NK-92 (cell line): ENCODE results near the gene HIBCH.
"Not testable (repeated sequence)": the region's sequence is repeated elsewhere in the genome, so short reads cannot be mapped to it uniquely, and the experiment has no call there.

Source experiments
- DNase-seq: peaks from one replicate; lab custom pipeline; 2025; ENCODE audit not compliant: unreplicated experiment; lab: John Stamatoyannopoulos, UW

HIBCH gene

DNA sequence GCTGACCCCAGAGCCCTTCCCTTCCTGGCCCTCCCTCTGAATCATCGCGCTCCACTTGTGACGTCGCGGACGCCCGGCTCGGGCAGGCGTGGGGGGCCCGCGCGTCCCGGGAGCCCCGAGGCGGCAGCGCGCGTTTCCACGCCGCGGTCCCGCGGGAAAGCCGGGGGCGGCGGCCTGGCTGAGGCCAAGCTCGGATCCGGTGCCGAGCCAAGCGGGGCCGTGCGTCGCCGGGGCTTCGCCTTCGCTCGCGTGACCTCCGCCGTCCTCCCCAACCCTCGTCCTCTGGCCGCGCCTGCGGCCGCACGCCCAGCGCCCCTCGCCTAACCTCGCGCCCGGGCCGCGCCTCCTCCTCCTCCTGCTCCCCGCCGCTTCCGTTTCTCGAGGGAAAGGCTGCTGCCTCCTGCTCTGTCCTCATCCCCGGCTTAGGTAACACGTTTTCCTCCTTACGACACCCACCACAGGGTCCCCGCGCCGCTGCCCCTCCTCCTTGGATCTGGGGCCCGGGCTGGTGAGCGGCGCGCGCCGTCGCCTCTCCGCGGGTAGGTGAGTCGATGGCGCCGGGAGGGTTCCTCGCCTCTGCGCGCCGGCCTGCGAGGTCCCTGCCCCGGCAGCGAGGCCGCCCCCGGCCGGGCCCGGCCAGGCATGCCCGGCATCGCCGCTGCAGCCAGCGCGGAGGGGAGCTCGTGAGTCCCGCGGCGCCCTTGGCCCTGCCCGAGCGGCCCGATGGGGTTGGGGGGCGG is 24.1 kb upstream of the HIBCH start, which contains the start of gene INPP1:
INPP1 (plus strand) TSS at position 54 of the 740 bp plus-strand sequence. CDS start 16,514 bp downstream, outside the sequence.
- no peak for DNase-seq

- no peak for DNase-seq
These were observed 23.5 kb upstream of the HIBCH start for GRCh38 chr2:190343089-190343535.

DNA sequence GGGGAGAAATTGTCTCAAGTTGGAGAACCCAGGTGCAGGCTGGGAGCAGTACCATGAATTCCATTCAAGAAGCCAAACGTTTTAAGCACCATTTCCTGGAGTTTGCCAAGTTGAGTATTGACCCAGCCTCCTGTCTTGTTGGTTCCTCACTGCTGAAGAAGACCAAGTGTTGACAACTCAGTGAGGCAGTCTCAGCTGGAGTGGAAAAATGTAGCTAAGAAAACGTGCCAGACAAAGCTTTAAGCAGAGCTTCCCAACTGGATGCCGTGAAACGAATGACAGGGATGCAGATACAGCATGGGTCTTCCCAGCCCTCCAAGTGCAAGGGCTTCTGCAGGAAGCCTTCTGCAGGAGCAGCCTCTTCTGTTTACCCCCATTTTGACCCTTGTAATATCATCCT is 23.0 kb upstream of the HIBCH start:
- DNase-seq = no peak

DNA sequence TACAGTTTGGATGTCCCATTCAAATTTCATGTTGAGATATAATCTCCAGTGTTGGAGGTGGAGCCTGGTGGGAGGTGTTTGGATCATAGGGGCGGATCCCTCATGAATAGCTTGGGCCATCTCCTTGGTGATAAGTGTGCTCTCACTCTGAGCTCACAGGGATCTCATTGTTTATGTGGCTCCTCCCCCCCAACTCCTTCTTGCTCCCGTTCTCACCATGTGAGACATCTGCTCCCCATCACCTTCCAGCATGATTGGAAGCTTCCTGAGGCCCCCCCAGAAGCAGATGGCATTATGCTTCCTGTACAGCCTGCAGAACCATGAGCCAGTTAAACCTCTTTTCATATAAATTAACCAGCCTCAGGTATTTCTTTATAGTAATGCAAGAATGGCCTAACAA is 20.7 kb upstream of the HIBCH start:
- DNase-seq = no peak

DNA sequence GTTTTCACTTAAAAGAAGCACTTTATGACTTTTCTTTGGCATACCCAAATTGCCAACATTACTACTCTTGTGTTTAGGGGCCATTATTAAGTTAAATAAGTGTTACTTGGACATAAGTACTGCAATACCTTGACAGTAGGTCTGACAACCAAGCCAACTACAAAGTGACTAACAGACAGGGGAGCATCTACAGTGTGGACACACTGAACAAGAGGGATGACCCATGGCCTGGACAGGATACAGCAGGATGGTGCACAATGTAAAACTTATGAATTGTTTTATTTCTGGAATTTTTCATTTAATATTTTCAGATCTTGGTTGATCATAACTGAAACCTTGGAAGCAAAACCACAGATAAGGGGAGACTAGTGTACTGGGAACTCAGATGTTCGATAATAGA is 19.8 kb upstream of the HIBCH start:
- DNase-seq = no peak

- no peak for DNase-seq
These were observed 18.8 kb upstream of the HIBCH start for GRCh38 chr2:190338453-190338852.

GRCh38 chr2:190336420-190336819 is 16.8 kb upstream of the HIBCH start:
- DNase-seq = no peak

DNA sequence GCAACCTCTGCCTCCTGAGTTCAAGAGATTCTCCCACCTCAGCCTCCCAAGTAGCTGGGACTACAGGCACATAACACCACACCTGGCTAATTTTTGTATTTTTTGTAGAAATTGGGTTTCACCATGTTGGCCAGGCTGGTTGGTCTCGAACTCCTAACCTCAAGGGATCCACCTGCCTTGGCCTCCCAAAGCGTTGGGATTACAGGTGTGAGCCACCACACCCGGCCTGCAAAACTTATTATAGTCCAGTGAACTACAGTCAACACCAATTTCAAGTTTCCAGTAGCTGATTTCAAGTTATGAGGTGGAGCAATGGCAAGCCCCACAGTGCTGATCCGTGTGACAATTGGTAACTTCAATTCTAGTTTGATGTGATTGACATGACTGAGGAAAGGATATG is 16.0 kb upstream of the HIBCH start:
- not testable (repeated sequence) for DNase-seq

GRCh38 chr2:190335225-190335559 is 15.6 kb upstream of the HIBCH start:
- no peak for DNase-seq

GRCh38 chr2:190334479-190335224 is 15.0 kb upstream of the HIBCH start:
- no peak for DNase-seq

DNA sequence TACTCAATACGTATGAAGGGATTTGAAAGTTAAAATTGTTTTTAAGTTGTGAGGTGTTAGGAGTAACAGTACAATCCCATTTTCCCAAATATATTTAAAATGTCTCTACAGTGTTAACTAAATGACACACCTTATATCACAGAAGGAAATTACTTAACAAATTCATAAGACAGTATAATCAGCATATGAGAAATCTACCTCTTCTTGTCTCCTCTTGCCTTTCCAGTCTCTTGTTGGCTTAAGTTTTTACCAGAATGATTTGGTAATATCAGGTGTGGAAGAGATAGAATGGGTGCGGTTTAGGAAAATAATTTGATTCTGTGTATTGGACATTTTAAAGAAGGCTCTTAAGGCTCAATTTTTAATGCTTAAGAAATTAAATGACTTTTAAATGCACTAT is 14.3 kb upstream of the HIBCH start:
- DNase-seq = no peak

GRCh38 chr2:190333395-190333794 is 13.8 kb upstream of the HIBCH start:
- DNase-seq = no peak

DNA sequence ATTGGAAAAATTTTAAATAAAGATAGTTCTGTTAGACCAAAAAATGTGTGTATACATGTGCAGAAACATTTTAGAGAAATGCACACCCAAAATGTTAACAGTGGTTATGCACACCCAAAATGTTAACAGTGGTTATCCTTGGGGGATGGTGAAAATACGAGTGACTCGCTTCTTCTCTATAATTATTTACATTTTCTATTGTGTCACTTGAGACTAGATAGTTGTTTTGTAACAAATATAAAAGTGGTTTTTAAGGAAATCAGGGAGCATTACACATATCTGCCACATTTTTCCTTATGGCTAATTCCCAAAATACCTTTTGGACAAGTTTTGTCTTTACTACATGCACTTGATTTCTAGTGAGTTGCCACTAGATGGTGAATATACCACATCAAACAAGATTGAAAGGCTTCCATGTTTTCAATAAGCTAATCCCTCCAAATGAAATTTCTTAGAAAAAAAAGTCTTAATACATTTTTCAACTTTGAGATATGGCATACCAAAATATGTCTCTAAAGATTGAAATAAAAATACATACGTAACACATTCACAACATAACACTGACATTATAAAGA is 9.0 kb upstream of the HIBCH start:
- no peak for DNase-seq

DNA sequence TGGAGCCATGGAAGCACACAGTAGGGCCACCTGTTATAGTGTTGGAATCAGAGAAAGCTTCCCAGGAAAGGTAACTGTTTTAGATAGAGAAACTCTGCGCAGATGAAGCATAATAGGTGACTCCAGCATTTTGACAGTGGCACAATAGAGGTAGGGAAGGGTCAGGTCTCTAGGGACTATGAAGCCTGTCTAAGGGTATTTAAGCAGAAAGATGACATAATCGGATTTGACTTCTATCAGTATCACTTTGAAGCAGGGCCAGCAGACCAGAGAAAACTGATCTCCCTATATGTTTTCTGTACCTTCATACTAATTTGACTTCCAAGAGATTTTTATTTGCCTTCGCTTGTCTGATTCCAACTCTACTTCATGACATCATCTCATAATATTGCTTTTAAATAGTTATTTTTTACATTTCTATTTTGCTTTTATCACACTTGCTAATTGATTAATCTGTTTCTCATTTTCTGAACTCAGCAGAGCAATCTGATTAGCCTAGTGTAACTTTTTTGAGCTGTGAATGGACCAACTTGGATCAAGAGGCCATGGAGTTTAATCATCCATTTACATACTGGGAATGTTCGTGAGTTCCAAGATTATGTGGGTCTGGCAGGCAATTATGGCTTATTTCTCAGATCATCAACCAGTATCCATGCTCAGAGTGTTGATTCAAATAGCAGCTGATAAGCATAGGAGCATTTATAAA is 8.4 kb upstream of the HIBCH start:
- no peak for DNase-seq

- DNase-seq = no peak
These were observed 6.0 kb upstream of the HIBCH start for GRCh38 chr2:190325588-190325987.

DNA sequence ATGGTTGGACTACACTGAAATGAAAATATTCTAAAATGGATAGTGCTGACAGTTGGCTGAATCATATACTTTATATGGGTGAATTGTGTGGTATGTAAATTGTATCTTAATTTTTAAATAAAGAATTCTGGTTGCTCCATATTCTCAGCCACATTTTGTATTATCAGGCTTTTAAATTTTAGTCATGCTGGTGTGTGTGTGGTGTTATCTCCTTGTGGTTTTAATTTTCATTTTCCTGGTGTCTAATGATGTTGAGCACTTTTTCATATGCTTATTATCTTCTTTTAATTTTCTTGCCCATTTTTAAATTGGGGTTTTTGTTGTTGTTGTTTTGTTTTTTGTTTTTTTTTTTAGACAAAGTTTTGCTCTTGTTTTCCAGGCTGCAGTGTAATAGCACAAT is 3.8 kb upstream of the HIBCH start:
- DNase-seq = no peak

DNA sequence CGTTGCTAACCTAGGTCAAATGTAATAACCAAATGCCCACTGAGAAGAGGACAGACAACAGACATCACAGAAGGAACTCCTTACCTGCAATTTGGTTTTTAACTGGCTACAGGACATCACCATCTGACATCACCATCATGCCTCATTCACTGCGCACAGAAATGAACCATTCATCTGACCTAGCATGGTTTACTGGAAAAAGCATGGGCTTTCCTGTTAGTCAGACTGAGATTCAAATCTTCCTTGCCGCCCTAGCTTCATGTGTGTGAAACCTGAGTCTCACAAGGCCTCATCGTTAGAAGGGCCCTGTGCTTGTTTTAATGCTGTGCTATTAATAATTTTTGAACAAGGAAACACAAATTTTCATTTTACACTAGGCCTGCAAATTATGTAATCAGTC is 1.1 kb upstream of the HIBCH start:
- no peak for DNase-seq

DNA sequence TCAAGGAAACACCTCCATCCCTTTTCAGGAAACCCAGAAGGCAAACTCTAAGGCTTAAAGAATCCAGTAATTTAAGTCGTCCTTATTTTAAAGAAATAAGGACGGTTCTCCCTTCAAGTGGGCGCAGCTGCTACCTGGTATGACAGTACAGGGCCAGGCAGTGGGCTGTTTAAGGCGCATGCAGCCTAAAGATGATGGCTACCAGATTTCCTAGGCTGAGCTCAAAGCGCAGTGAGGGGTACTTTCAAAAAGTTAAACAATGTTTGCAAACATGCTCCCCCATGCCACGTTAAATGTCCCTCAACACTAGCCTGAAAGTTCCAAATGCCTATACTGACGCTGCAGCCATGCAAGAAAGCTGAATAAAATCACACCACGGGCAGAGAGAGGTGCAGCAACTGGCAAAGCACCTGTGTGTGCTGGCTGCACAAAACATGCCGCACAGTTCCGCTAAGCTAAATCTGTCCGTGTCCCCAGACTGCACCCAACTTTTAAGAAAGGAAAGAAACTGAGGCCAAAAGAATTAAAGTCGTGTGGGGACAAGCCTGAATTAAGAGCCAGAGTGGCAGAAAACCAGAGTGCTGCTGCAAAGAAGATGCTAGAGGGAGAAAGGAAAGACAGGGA is 583 bp downstream of the HIBCH start:
- no peak for DNase-seq

GRCh38 chr2:190318514-190318913 is 1.1 kb downstream of the HIBCH start:
- no peak for DNase-seq

DNA sequence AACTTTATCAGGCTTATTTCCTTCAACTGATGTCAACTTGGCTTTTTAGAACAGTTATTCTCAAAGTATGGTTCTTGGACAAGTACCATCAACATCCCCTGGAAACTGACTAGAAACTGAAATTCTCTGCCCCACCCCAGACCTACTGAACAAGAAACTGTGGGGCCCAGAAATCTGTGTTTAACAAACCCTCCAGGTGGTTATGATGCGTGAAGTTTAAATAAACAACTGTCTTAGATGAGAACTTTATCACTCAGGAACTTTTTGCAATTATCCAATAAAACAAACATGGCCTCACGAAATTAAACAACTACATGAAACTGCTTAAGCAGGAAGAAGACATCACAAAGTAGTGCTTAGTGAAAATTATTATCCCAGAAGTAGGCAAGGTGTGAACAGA is 4.4 kb downstream of the HIBCH start:
- no peak for DNase-seq

GRCh38 chr2:190313880-190314279 is 5.7 kb downstream of the HIBCH start:
- DNase-seq = no peak
